GM12878 (cell line): ENCODE data around the gene LRGUK. TPM values are rescaled to one million over a fixed set of nuclear protein-coding genes. Genes with fewer than 3 reads are reported as not detected.

Experiments
- ATAC-seq: fragments of 200-7000 bp; cut with Tn5 transposase; 3 replicates; pipeline ENCODE4 v1.9.1; 2020; ENCODE audit warnings: mild to moderate bottlenecking, moderate library complexity
- BruUV-seq: library from RNA; stranded (reverse); fragments of 400-500 nt; replicated peaks from 2 replicates; lab custom pipeline; 2021; lab: Mats Ljungman, UMichigan
- CTCF ChIA-PET: fragments of 300-600 bp; sonication (Branson Sonifier 250); formaldehyde crosslinking; extraction: SDS; loops from one replicate; lab custom pipeline; 2021; ENCODE audit warnings: inconsistent platforms; lab: Yijun Ruan, JAX
- POLR2A ChIA-PET: fragments of 350-600 bp; formaldehyde crosslinking; extraction: SDS; loops from one replicate; lab custom pipeline; 2021; ENCODE audit warnings: inconsistent platforms; lab: Charles Lee
- RAD21 ChIA-PET: fragments of 300-600 bp; sonication (Branson Sonifier 250); formaldehyde crosslinking; loops from one replicate; lab custom pipeline; 2023; ENCODE audit warnings: antibody characterized with exemption; ENCODE audit not compliant: unreplicated experiment; lab: Charles Lee
- SMC1A ChIA-PET: fragments of 300-600 bp; sonication (Branson Sonifier 250); formaldehyde crosslinking; loops from one replicate; lab custom pipeline; 2023; ENCODE audit not compliant: unreplicated experiment, uncharacterized antibody; lab: Charles Lee
- DNase-seq: peaks from one replicate; pipeline ENCODE4 v3.0.0-alpha.2; 2011; ENCODE audit warnings: low read depth, low spot score
- FAIRE-seq: peaks from 3 replicates; lab custom pipeline; 2011; peaks lifted over from hg19 to GRCh38; lab: Jason Lieb, UNC
- H2AFZ ChIP-seq: 2 replicates; pipeline ENCODE4 v1.6.0; 2011; ENCODE audit warnings: low read depth, low read length, control low read depth; ENCODE audit not compliant: control insufficient read depth
- H3K27ac ChIP-seq: 2 replicates; pipeline ENCODE4 v1.5.1; 2011; ENCODE audit warnings: control low read depth; ENCODE audit not compliant: control insufficient read depth, insufficient read depth
- H3K27me3 ChIP-seq, 2 experiments: replicated peaks in 1 of 2; 2 replicates each; pipeline versions ENCODE4 v1.6.0 to v1.6.1; 2011; ENCODE audit warnings: low read length in 1 of 2; ENCODE audit not compliant: control insufficient read depth in 2 of 2, insufficient read depth in 2 of 2
- H3K36me3 ChIP-seq, 2 experiments: 2 replicates each; pipeline ENCODE4 v1.5.1; 2011; ENCODE audit warnings: low read length in 1 of 2; ENCODE audit not compliant: control insufficient read depth in 2 of 2, insufficient read depth in 2 of 2
- H3K4me1 ChIP-seq: 2 replicates; pipeline ENCODE4 v1.6.1; 2011; ENCODE audit warnings: mild to moderate bottlenecking, low read length, moderate library complexity, mixed read lengths; ENCODE audit not compliant: control insufficient read depth, insufficient read depth
- H3K4me2 ChIP-seq: 2 replicates; pipeline ENCODE4 v1.6.0; 2011; ENCODE audit warnings: control low read depth; ENCODE audit not compliant: control insufficient read depth, insufficient read depth
- H3K4me3 ChIP-seq: fragments of 200-600 bp; sonication (generic); 2 replicates; pipeline ENCODE4 v1.5.1; 2016
- H3K79me2 ChIP-seq: 2 replicates; pipeline ENCODE4 v1.6.0; 2011; ENCODE audit warnings: low read length; ENCODE audit not compliant: control insufficient read depth, insufficient read depth
- H3K9ac ChIP-seq: 2 replicates; pipeline ENCODE4 v1.8.0; 2011; ENCODE audit warnings: low read length, control low read depth, mixed read lengths; ENCODE audit not compliant: control insufficient read depth, insufficient read depth
- H3K9me3 ChIP-seq: replicated peaks from 3 replicates; pipeline ENCODE4 v1.5.1; 2011; ENCODE audit warnings: mild to moderate bottlenecking, low read length; ENCODE audit not compliant: control insufficient read depth, insufficient read depth
- H4K20me1 ChIP-seq: 2 replicates; pipeline ENCODE4 v1.6.0; 2011; ENCODE audit not compliant: control insufficient read depth, insufficient read depth
- ASH2L ChIP-seq: fragments of 300-600, 200-600 bp; sonication (generic); IDR thresholded peaks from 2 replicates; pipeline ENCODE4 v1.6.1; 2017; ENCODE audit warnings: low read depth, mild to moderate bottlenecking, borderline replicate concordance
- BHLHE40 ChIP-seq, 2 experiments: fragments of 450-650 bp in 1 of 2; IDR thresholded peaks; 2 replicates each; pipeline ENCODE4 v1.6.1; 2011 to 2017; ENCODE audit warnings: low read depth in 2 of 2, borderline replicate concordance in 1 of 2, improper control_type of control experiment in 1 of 2, low read length in 1 of 2, mild to moderate bottlenecking in 1 of 2
- DPF2 ChIP-seq: fragments of 450-650 bp; IDR thresholded peaks from 2 replicates; pipeline ENCODE4 v1.6.1; 2017; ENCODE audit warnings: mild to moderate bottlenecking
- EZH2 ChIP-seq: IDR thresholded peaks from 2 replicates; pipeline ENCODE4 v1.6.1; 2012; ENCODE audit warnings: low read depth, mild to moderate bottlenecking, control low read depth, inconsistent platforms, low read length, borderline replicate concordance; ENCODE audit not compliant: control insufficient read depth
- HDAC6 ChIP-seq: fragments of 200-600 bp; sonication (generic); IDR thresholded peaks from one replicate; pipeline ENCODE4 v1.8.0; 2017; ENCODE audit warnings: antibody characterized with exemption; ENCODE audit not compliant: unreplicated experiment
- MTA2 ChIP-seq: fragments of 450-650 bp; IDR thresholded peaks from 2 replicates; pipeline ENCODE4 v1.6.1; 2016; ENCODE audit warnings: low read depth, mild to moderate bottlenecking, moderate library complexity
- NFIC ChIP-seq: IDR thresholded peaks from 2 replicates; pipeline ENCODE4 v1.6.1; 2012; ENCODE audit warnings: low read depth, mild to moderate bottlenecking, inconsistent platforms, low read length, moderate library complexity
- NRF1 ChIP-seq: conservative IDR thresholded peaks from 2 replicates; pipeline ENCODE4 v1.6.1; 2011; ENCODE audit warnings: mild to moderate bottlenecking, low read depth, low read length, improper control_type of control experiment
- POLR2AphosphoS2 ChIP-seq: IDR thresholded peaks from 2 replicates; pipeline ENCODE4 v1.6.1; 2011; ENCODE audit warnings: low read depth, mild to moderate bottlenecking, low read length, improper control_type of control experiment, moderate library complexity
- SKIL ChIP-seq: fragments of 450-650 bp; IDR thresholded peaks from 2 replicates; pipeline ENCODE4 v1.6.1; 2017; ENCODE audit warnings: mild to moderate bottlenecking, low read depth, inconsistent platforms; ENCODE audit not compliant: poor library complexity, severe bottlenecking
- SMARCA5 ChIP-seq: fragments of 450-650 bp; IDR thresholded peaks from 2 replicates; pipeline ENCODE4 v1.6.1; 2017; ENCODE audit warnings: mild to moderate bottlenecking
- SRF ChIP-seq, 2 experiments: IDR thresholded peaks; 2 replicates each; pipeline ENCODE4 v1.6.1; 2011; ENCODE audit warnings: low read depth in 2 of 2, low read length in 2 of 2, mild to moderate bottlenecking in 1 of 2, moderate library complexity in 1 of 2
- ZNF217 ChIP-seq: fragments of 450-650 bp; IDR thresholded peaks from 2 replicates; pipeline ENCODE4 v1.6.1; 2017; ENCODE audit warnings: antibody characterized with exemption, mild to moderate bottlenecking
- WGBS: methylation state at CpG from one replicate; pipeline ENCODE4 v1.1.6; 2016; ENCODE audit warnings: low lambda C conversion rate; ENCODE audit not compliant: insufficient replicate concordance, insufficient coverage; ENCODE audit errors: missing lambda C conversion rate; 5-methylcytosine and 5-hydroxymethylcytosine counted together
- in situ Hi-C: fragments of 300-500 bp; cut with MboI; formaldehyde crosslinking; loops from 9 replicates; pipeline ENCODE4 v1.14.3; 2018; ENCODE audit warnings: mixed read lengths
- intact Hi-C: fragments of 100-400 bp; cut with micrococcal nuclease; formaldehyde crosslinking; loops from one replicate; pipeline ENCODE4 v1.14.2; 2022; ENCODE audit not compliant: unreplicated experiment
- polyA plus RNA-seq, 11 experiments: library from polyadenylated mRNA; depleted of rRNA in 4 of 11; unstranded in 6 of 11; stranded (reverse) in 5 of 11; fragments of >200 nt; fragmentation: Nextera tagmentation in 4 of 11; fragmentation: Illumina TruSeq in 1 of 11; extraction: Ambion mirVana in 4 of 11; extraction: Trizol in 1 of 11; gene quantifications; 1 replicate in 1 of 11; 2 replicates in 10 of 11; pipeline versions ENCODE4 v1.2.1 to v1.2.3, GENCODE V29; 2011 to 2016; ENCODE audit warnings: inconsistent platforms in 2 of 11, missing spikeins in 2 of 11, low read depth in 1 of 11
- total RNA-seq, 4 experiments: library from RNA; depleted of rRNA in 3 of 4; stranded (reverse); fragments of >200 nt in 3 of 4; fragmentation: Illumina TruSeq in 1 of 4; extraction: Trizol in 1 of 4; gene quantifications; 2 replicates each; pipeline versions ENCODE4 v1.2.1 to v1.2.3, GENCODE V29; 2013 to 2021
- TF ChIP-seq, protein P1 (sequence below): fragments of 450-650 bp; formaldehyde crosslinking; IDR thresholded peaks from 2 replicates; pipeline ENCODE4 v1.5.0; 2022; ENCODE audit warnings: mild to moderate bottlenecking, missing genetic modification characterization
- TF ChIP-seq, protein P2 (sequence below): fragments of 450-650 bp; IDR thresholded peaks from 2 replicates; pipeline ENCODE4 v1.6.1; 2017; ENCODE audit warnings: borderline replicate concordance

LRGUK gene
- total and polyA plus RNA-seq, 10 of the 15 experiments (the other 5 are each of a cell fraction or from before 2014, with no cell fraction given), result 0.04 to 0.14 (median 0.08) TPM; not detected in 3

GRCh38 chr7:134176037-134176350, 48.9 kb downstream of the LRGUK start:
- CTCF ChIA-PET, result no interaction called here
- no TSS peak for BruUV-seq
- intact Hi-C loops, result no loop called here

More at GRCh38 chr7:134176037-134176350, 48.9 kb downstream of the LRGUK start:
- SMC1A ChIA-PET, result no interaction called here
- H4K20me1 ChIP-seq, result no peaks in the 10 kb centered on the region
- TF ChIP-seq NFIC, result no peak
- TF ChIP-seq ASH2L, result no peak
- no peak for TF ChIP-seq BHLHE40 (IDR thresholded peaks at IDR 0.05; ENCODE audit: borderline replicate concordance in 1 of 2, low read depth in 2 of 2, low read length in 1 of 2)
- no peak for TF ChIP-seq ZNF217
- TF ChIP-seq, protein P1, sequence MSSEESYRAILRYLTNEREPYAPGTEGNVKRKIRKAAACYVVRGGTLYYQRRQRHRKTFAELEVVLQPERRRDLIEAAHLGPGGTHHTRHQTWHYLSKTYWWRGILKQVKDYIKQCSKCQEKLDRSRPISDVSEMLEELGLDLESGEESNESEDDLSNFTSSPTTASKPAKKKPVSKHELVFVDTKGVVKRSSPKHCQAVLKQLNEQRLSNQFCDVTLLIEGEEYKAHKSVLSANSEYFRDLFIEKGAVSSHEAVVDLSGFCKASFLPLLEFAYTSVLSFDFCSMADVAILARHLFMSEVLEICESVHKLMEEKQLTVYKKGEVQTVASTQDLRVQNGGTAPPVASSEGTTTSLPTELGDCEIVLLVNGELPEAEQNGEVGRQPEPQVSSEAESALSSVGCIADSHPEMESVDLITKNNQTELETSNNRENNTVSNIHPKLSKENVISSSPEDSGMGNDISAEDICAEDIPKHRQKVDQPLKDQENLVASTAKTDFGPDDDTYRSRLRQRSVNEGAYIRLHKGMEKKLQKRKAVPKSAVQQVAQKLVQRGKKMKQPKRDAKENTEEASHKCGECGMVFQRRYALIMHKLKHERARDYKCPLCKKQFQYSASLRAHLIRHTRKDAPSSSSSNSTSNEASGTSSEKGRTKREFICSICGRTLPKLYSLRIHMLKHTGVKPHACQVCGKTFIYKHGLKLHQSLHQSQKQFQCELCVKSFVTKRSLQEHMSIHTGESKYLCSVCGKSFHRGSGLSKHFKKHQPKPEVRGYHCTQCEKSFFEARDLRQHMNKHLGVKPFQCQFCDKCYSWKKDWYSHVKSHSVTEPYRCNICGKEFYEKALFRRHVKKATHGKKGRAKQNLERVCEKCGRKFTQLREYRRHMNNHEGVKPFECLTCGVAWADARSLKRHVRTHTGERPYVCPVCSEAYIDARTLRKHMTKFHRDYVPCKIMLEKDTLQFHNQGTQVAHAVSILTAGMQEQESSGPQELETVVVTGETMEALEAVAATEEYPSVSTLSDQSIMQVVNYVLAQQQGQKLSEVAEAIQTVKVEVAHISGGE (CRISPR knock-in tag), result no peak
- no peak for TF ChIP-seq HDAC6
- TF ChIP-seq, protein P2, sequence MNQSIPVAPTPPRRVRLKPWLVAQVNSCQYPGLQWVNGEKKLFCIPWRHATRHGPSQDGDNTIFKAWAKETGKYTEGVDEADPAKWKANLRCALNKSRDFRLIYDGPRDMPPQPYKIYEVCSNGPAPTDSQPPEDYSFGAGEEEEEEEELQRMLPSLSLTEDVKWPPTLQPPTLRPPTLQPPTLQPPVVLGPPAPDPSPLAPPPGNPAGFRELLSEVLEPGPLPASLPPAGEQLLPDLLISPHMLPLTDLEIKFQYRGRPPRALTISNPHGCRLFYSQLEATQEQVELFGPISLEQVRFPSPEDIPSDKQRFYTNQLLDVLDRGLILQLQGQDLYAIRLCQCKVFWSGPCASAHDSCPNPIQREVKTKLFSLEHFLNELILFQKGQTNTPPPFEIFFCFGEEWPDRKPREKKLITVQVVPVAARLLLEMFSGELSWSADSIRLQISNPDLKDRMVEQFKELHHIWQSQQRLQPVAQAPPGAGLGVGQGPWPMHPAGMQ, result no peak
- no peak for TF ChIP-seq POLR2AphosphoS2
- no peak for TF ChIP-seq EZH2
- TF ChIP-seq DPF2, result no peak
- no peak for TF ChIP-seq SKIL
- no peak for TF ChIP-seq NRF1
- no peak for TF ChIP-seq MTA2
- no peak for TF ChIP-seq SMARCA5
- TF ChIP-seq SRF (IDR thresholded peaks at IDR 0.05; ENCODE audit: low read depth in 2 of 2, low read length in 2 of 2), result no peak
- H3K4me3 ChIP-seq, result no peak overlapping the region
- in situ Hi-C loops, result no loop called here
- RAD21 ChIA-PET, result no interaction called here
- no peak overlapping the region for H3K9ac ChIP-seq
- 65% methylated on average over 4 of the region's 4 CpGs for WGBS
- POLR2A ChIA-PET, result no interaction called here
- DNase-seq (no peak), FAIRE-seq (no peak), ATAC-seq (no peak)
- H3K27me3 ChIP-seq, result no peaks in the 10 kb centered on the region
- no peak overlapping the region for H3K27ac ChIP-seq
- H3K4me2 ChIP-seq, result no peak overlapping the region
- H3K79me2 ChIP-seq, result no peaks in the 10 kb centered on the region
- no peak overlapping the region for H2AFZ ChIP-seq
- no peaks in the 10 kb centered on the region for H3K36me3 ChIP-seq
- H3K9me3 ChIP-seq, result no peaks in the 10 kb centered on the region
- no peaks in the 10 kb centered on the region for H3K4me1 ChIP-seq
